Activated T-helper 17 cell treated with anti-CD3 and anti-CD28 coated beads, Interleukin-2, amount 50 U/mL, for 72 hours (primary cell): ENCODE data around the gene PDE1A. TPM values are rescaled to one million over a fixed set of nuclear protein-coding genes. Genes with fewer than 3 reads are reported as not detected.

Experiments used
- ATAC-seq: fragments of 150-1000 bp; cut with Tn5 transposase; replicated peaks from 2 replicates; pipeline ENCODE4 v1.10.0; 2021; ENCODE audit warnings: mild to moderate bottlenecking, moderate library complexity
- H3K27ac Mint-ChIP-seq: one replicate; pipeline ENCODE4 v1.8.0; 2022; ENCODE audit warnings: mixed read lengths
- H3K27me3 Mint-ChIP-seq: one replicate; pipeline ENCODE4 v1.8.0; 2022; ENCODE audit warnings: mixed read lengths
- H3K36me3 Mint-ChIP-seq: one replicate; pipeline ENCODE4 v1.8.0; 2022; ENCODE audit warnings: low read depth, mild to moderate bottlenecking, mixed read lengths
- H3K4me1 Mint-ChIP-seq: one replicate; pipeline ENCODE4 v1.8.0; 2022; ENCODE audit warnings: mixed read lengths
- H3K4me3 Mint-ChIP-seq: one replicate; pipeline ENCODE4 v1.8.0; 2022; ENCODE audit warnings: mild to moderate bottlenecking, mixed read lengths
- H3K9me3 Mint-ChIP-seq: one replicate; pipeline ENCODE4 v1.8.0; 2022; ENCODE audit warnings: mixed read lengths
- total RNA-seq, 2 donors: library from RNA; stranded (reverse); gene quantifications; one replicate each; pipeline ENCODE4 v1.2.3, GENCODE V29; 2022

Gene PDE1A
- not detected for total RNA-seq

DNA sequence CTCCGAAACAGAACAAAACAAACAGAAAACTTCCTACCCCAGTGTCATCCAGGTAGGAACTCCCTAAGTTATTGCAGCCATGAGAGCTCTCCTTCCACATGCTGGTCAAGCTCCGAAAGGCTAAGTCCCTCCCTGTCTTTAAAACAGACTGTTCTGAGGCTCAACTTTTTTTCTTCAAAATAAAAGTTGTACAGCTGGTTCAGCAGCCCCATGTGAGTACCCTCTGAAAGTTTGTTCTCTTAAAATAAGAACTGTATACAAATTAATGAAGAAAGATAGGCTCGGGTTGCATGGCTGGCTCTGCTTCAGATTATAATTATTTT, at the start of gene PDE1A:
Gene PDE1A, minus strand, starts transcription at position 119 of the 323 bp plus-strand sequence.
- Mint-ChIP-seq H3K27me3 (no peaks in the 10 kb centered on the region), H3K4me1 (no peaks in the 10 kb centered on the region), H3K9me3 (no peaks in the 10 kb centered on the region), H3K4me3 (no peak within 1 kb of the TSS), H3K27ac (no peak within 1 kb of the TSS), H3K36me3 (no peaks in the 10 kb centered on the region)
- ATAC-seq, result no peak

DNA sequence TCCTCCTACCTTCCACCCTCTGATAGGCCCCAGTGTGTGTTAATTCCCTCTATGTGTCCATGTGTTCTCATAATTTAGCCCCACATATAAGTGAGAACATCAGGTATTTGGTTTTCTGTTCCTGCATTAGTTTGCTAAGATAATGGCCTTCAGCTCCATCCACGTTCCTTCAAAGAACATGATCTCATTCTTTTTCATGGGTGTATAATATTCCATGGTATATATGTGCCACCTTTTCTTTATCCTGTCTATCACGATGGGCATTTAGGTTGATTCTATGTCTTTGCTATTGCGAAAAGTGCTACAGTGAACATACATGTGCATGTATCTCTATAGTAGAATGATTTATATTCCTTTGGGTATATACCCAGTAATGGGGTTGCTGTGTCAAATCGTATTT, 46.8 kb upstream of the PDE1A start:
- H3K9me3 Mint-ChIP-seq, result peaks cover 6% of the 10 kb centered on the region
- no peak for ATAC-seq
- no peaks in the 10 kb centered on the region for H3K27me3 Mint-ChIP-seq
- no peaks in the 10 kb centered on the region for H3K4me1 Mint-ChIP-seq
- H3K36me3 Mint-ChIP-seq, result no peaks in the 10 kb centered on the region
- no peak overlapping the region for H3K27ac Mint-ChIP-seq
- H3K4me3 Mint-ChIP-seq, result no peak overlapping the region

DNA sequence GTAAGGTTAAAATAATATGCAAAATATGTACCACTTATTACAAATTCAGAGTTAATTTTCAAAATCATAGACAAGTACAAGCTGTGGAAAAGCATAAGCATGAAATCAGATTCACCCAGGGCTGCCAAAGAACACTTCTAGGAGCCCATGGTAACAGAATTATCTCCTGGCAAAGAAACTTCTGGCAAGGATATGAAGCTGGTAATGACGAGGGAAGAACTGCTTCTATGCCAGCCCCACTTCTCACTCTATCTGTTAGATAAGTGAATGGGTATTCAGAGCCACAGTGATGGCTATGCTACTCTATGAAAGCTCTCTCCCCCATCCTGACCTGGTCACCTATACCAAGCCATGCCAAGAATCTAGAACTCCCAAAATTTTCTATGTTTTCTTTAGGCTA, 36.9 kb upstream of the PDE1A start:
- no peak for ATAC-seq
- Mint-ChIP-seq H3K27me3 (no peaks in the 10 kb centered on the region), H3K4me1 (no peaks in the 10 kb centered on the region), H3K27ac (no peak overlapping the region), H3K4me3 (no peak overlapping the region), H3K9me3 (peaks cover 3% of the 10 kb centered on the region), H3K36me3 (no peaks in the 10 kb centered on the region)

DNA sequence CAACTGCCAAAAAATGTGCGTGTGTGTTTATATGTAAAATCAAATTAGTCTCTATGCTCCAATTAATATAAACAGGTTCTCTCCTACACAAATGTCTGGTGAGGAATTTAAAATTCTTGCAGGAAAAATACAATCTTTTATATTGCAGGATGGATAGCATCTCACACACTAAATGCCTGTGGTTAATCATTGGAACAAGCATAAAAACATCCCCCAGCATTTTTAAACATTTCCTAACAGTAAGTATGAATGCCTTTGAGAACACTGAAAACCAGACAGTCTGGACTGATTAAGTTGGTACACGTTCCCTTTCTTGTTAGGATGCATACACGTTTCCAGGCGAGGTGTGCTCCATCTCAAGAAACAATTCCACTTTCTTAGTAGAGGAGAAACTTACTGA, 29.9 kb upstream of the PDE1A start:
- Mint-ChIP-seq H3K4me1 (no peaks in the 10 kb centered on the region), H3K27me3 (no peaks in the 10 kb centered on the region), H3K4me3 (no peak overlapping the region), H3K36me3 (no peaks in the 10 kb centered on the region), H3K9me3 (peaks cover 3% of the 10 kb centered on the region), H3K27ac (no peak overlapping the region)
- ATAC-seq, result no peak

DNA sequence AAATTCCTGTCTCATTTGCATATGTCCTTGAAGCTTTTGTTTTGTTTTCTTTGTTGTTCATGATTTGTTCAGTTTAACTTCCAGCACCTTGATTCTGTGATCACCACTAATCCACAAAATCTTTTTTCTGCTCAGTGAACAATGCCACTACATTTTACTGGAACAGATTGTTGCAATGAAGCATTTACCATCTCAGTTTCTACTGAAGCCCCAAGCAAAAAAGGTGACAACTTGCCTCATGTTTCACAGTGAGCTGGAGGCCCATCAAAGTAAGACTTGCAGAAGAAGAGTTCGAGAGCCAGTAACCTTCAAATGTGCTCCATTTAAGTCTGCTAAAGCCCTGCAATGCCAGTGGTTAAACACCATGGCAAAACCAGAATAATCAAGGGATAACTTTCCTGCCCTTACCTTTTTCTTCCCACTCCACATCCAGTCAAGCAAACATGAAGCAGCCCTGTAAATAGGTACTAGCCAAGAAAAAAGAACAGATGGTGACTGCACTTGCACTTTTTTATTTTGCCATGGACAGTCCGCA, 25.7 kb upstream of the PDE1A start:
- peaks cover 3% of the 10 kb centered on the region for H3K9me3 Mint-ChIP-seq
- no peak for ATAC-seq
- H3K4me3 Mint-ChIP-seq, result no peak overlapping the region
- H3K4me1 Mint-ChIP-seq, result no peaks in the 10 kb centered on the region
- peaks cover 4% of the 10 kb centered on the region for H3K27me3 Mint-ChIP-seq
- H3K36me3 Mint-ChIP-seq, result no peaks in the 10 kb centered on the region
- H3K27ac Mint-ChIP-seq, result no peak overlapping the region

DNA sequence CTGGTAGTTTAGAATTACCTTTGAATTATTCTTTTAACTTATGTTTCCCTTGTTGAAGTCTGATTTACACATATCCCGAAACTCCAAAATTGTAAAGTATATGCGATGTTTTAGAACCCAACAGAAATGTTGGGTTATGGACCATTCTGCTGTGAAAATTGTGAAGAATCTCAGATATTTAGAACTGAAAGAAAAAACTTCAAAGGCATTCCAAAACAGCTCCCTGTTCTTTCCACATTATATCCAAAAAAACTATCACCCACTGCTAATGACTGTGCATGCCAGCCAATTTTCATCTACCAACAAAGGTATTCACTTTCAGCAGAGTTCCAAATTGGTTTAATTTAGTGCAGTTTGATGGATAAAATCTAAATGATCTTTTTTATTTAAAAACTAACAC, 21.5 kb upstream of the PDE1A start:
- ATAC-seq, result no peak
- Mint-ChIP-seq H3K9me3 (peaks cover 3% of the 10 kb centered on the region), H3K36me3 (no peaks in the 10 kb centered on the region), H3K4me1 (no peaks in the 10 kb centered on the region), H3K27me3 (peaks cover 4% of the 10 kb centered on the region), H3K27ac (no peak overlapping the region), H3K4me3 (no peak overlapping the region)

DNA sequence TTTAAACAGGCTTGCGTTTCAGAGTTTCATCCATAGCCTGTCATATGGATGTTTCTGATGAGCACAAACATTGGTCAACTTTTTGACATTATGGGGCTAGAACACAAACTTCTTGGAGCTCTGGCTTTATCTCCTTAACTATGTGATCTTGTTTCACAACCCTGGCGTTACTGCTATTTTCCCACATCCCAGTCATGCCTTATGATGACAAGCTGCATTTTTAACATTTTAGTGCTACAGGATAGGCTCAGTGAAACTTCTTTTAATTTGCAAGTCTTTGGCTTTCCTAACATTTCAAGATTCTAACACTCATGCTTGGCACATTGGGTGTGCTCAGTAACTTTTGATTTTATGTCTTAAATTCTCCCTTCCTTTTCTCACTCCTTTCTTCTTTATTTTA, 21.0 kb upstream of the PDE1A start:
- Mint-ChIP-seq H3K27ac (no peak overlapping the region), H3K4me3 (no peak overlapping the region)

DNA sequence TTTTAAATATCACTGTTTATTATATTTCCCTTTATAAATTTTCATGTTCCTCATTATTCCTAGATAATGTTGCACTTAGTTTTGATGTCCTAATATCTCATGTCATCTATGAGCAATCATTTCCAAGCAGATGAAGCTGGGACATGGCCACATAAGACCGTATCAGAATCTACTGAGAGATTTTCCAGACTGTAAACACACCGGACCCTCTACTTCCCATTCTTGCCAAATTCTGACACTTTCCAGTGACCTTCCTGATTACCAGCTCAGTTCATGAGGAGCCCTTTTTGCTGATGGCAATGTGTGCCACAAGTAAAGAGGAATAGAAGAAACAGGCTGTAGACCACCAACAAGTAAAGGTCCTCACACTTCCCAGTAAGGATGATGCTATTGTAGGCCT, 20.3 kb upstream of the PDE1A start:
- H3K36me3 Mint-ChIP-seq, result no peaks in the 10 kb centered on the region
- ATAC-seq, result no peak
- H3K27me3 Mint-ChIP-seq, result peaks cover 4% of the 10 kb centered on the region
- no peaks in the 10 kb centered on the region for H3K4me1 Mint-ChIP-seq
- H3K9me3 Mint-ChIP-seq, result peaks cover 3% of the 10 kb centered on the region
- H3K4me3 Mint-ChIP-seq, result no peak overlapping the region
- no peak overlapping the region for H3K27ac Mint-ChIP-seq

More for the DNA sequence above, 21.0 kb upstream of the PDE1A start:
- H3K4me1 Mint-ChIP-seq, result no peaks in the 10 kb centered on the region
- peaks cover 3% of the 10 kb centered on the region for H3K9me3 Mint-ChIP-seq
- peaks cover 4% of the 10 kb centered on the region for H3K27me3 Mint-ChIP-seq
- H3K36me3 Mint-ChIP-seq, result no peaks in the 10 kb centered on the region
- no peak for ATAC-seq

DNA sequence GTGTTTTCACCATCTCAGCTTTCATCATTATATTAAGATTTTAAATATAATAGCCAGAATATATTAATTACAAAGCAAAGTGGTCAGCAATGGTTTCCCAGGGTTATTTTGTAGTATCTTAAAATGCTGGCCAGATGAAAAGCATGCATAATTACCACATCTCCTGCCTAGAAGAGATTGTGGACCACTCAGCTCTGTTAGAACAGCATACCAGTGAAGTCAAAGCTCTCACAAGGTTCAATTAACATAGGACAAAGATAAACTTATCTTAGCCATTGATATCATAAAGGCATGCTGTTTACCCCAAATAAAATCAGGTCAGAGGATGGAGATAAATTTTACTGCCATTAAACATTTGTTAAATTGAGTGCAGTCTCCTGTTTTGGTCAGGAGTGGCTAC, 19.3 kb upstream of the PDE1A start:
- no peak overlapping the region for H3K27ac Mint-ChIP-seq
- H3K36me3 Mint-ChIP-seq, result no peaks in the 10 kb centered on the region
- peaks cover 3% of the 10 kb centered on the region for H3K9me3 Mint-ChIP-seq
- ATAC-seq, result no peak
- H3K4me3 Mint-ChIP-seq, result no peak overlapping the region
- peaks cover 4% of the 10 kb centered on the region for H3K27me3 Mint-ChIP-seq
- no peaks in the 10 kb centered on the region for H3K4me1 Mint-ChIP-seq

DNA sequence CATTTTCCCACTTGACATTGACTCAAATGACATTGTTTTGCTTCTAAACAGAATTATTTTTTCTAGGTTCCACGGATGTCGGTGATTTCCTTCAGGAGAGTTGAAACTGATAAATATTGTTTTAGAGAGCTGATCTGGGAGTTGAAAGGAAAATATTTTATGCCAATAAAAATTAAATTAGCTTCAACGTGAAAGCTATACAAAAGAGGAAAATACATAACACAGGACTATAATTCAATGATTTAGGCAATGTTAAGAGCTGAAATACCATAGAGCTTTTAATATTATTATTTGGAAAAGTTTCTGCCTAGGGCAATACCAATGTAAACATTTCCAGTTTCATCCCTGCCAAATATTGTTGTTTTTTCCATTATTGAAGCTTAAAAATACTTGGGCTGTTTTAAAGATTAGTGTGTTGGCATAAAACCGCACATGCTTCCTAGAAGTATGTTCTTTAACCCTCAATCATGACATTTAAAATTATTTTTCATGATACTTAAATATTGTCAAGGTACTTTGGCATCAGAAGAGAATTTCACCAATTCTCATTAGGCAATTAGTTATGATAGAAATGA, 18.6 kb upstream of the PDE1A start:
- no peak overlapping the region for H3K4me3 Mint-ChIP-seq
- no peaks in the 10 kb centered on the region for H3K36me3 Mint-ChIP-seq
- ATAC-seq, result no peak
- H3K4me1 Mint-ChIP-seq, result no peaks in the 10 kb centered on the region
- H3K27me3 Mint-ChIP-seq, result peaks cover 4% of the 10 kb centered on the region
- H3K27ac Mint-ChIP-seq, result no peak overlapping the region
- H3K9me3 Mint-ChIP-seq, result peaks cover 3% of the 10 kb centered on the region

DNA sequence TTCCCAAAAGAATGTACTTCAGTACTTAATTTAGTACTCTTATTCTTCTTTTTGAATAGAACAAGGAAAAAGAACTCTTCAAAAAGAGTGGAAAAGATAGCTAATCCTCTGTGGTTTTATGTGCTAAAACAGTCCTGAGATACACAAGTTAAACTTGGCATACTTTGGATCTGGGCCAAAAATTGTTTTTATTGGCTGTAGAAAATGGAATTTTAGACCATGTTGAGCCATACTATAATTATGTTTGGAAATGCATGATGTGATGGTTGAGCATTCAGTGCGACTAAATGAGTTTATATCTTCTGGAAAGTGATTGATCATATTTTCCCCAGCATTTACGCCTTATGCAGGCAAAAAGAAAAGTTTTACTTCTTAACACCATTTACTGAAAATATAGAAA, 18.0 kb upstream of the PDE1A start:
- Mint-ChIP-seq H3K27ac (no peak overlapping the region), H3K27me3 (no peaks in the 10 kb centered on the region), H3K4me3 (no peak overlapping the region), H3K4me1 (no peaks in the 10 kb centered on the region), H3K36me3 (no peaks in the 10 kb centered on the region), H3K9me3 (no peaks in the 10 kb centered on the region)
- no peak for ATAC-seq

DNA sequence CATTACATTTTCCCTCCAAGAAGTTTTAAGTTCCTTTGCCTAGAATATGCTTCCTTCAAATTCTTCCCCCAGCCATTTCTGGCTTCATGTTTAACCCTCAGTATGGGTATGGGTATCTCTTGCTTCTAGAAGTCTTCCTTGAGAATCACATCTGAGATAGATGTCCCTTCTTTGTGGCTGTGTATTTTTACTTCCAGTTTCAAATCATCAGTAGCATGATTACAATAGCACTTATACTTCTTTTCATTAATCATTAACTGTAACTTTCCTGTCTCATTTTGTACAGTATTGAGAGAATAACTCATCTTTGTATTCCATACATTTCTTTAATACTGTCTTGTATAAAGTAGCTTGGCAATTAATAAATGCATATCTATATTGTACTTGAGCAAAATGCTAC, 17.3 kb upstream of the PDE1A start:
- Mint-ChIP-seq H3K4me1 (no peaks in the 10 kb centered on the region), H3K36me3 (no peaks in the 10 kb centered on the region), H3K27ac (no peak overlapping the region), H3K9me3 (no peaks in the 10 kb centered on the region), H3K27me3 (no peaks in the 10 kb centered on the region), H3K4me3 (no peak overlapping the region)
- no peak for ATAC-seq

DNA sequence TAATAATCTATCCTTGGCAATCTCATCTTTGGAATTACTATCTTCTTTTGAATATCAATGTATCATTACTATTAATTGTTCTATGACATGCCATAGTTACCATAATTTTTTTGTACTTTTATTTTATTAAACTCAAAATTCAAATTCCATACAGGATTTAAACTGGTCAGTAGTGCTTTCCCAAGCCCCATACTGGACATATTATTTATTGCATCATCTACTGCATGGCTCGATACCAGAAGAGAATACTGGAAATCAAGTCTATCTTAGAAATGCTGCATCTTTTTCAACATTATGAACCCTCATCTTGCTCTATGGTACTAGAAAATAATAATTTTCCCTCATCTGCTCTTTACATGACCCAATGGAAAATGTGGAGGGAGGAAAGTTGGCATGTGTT, 9.4 kb upstream of the PDE1A start:
- no peak for ATAC-seq
- Mint-ChIP-seq H3K27ac (no peak overlapping the region), H3K9me3 (peaks cover 3% of the 10 kb centered on the region), H3K36me3 (no peaks in the 10 kb centered on the region), H3K4me1 (no peaks in the 10 kb centered on the region), H3K27me3 (no peaks in the 10 kb centered on the region), H3K4me3 (no peak overlapping the region)

DNA sequence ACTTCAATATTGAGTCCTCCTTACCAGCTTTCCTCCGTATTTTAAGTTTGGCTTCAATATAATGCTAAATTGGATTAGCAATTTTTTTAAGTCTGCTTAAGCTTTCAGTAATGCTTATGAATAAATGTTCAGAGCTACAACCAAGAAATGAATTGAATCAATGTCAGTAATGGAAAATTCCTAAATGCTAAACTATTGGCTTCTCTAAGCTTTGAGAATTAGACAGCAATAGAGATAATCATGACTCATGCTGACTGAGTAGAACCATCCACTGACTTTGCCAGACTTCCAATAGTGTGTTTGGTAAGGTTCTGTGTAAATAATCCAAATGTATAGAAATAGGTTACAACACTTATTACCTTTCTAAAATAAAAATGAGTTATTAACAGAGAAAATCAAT, 8.9 kb upstream of the PDE1A start:
- Mint-ChIP-seq H3K4me1 (no peaks in the 10 kb centered on the region), H3K9me3 (peaks cover 3% of the 10 kb centered on the region), H3K36me3 (no peaks in the 10 kb centered on the region), H3K4me3 (no peak overlapping the region), H3K27ac (no peak overlapping the region), H3K27me3 (no peaks in the 10 kb centered on the region)
- no peak for ATAC-seq

DNA sequence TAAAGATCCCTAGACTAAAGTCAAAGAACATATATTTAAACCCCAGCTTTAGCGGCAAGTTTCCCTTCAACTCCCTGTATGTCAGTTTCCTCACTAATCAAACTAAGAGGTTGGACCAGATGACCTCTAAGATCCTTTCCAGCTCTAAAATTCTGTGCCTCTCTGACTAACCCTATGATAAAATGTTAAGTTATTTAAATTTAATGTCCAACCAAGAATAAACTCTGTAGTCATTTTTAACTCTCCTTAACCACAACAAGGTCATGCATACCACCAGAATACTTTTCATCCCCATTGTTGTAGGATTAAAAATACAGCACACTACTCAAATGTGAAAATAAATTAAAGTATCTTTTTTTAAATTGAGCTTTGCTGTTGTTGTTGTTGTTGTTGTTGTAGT, 5.2 kb upstream of the PDE1A start:
- peaks cover 3% of the 10 kb centered on the region for H3K9me3 Mint-ChIP-seq
- no peak overlapping the region for H3K27ac Mint-ChIP-seq
- no peak overlapping the region for H3K4me3 Mint-ChIP-seq
- no peaks in the 10 kb centered on the region for H3K36me3 Mint-ChIP-seq
- ATAC-seq, result no peak
- no peaks in the 10 kb centered on the region for H3K4me1 Mint-ChIP-seq
- H3K27me3 Mint-ChIP-seq, result no peaks in the 10 kb centered on the region

DNA sequence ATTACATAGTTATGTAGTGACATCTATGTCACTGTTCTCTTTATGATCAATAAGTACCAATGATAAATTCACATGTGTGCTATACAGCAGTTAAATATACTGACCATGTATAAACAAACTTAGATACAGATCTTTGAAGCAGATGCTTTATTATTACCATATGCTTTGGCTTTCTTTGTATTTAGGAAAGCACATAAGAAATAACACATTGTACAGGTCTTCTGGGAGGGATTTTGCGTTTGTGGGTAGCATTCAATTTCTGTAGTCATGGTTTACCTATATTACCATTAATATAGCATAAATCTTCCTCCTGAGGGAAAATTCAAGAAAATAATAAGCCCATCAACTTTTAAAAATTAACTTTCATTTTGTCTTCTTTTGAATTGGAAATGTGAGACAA, 1.6 kb upstream of the PDE1A start:
- Mint-ChIP-seq H3K27me3 (no peaks in the 10 kb centered on the region), H3K4me3 (no peak overlapping the region), H3K9me3 (no peaks in the 10 kb centered on the region), H3K4me1 (no peaks in the 10 kb centered on the region), H3K36me3 (no peaks in the 10 kb centered on the region), H3K27ac (no peak overlapping the region)
- ATAC-seq, result no peak
